KOPT-K1 (cell line): ENCODE data around the gene PKDREJ.

Experiments used
- H3K27ac ChIP-seq: fragments of 200-600 bp; sonication (generic); 2 replicates; pipeline ENCODE4 v1.5.1; 2016; ENCODE audit warnings: antibody characterized with exemption, mild to moderate bottlenecking, low read depth, low read length; ENCODE audit not compliant: poor library complexity, severe bottlenecking
- H3K36me3 ChIP-seq: fragments of 200-600 bp; sonication (generic); 2 replicates; pipeline ENCODE4 v1.5.1; 2017; ENCODE audit warnings: antibody characterized with exemption, mild to moderate bottlenecking, low read length, moderate library complexity; ENCODE audit not compliant: insufficient read depth
- H3K9me3 ChIP-seq: fragments of 200-600 bp; sonication (generic); 2 replicates; pipeline ENCODE4 v1.5.1; 2017; ENCODE audit warnings: antibody characterized with exemption, low read length, mild to moderate bottlenecking; ENCODE audit not compliant: insufficient read depth, poor library complexity, severe bottlenecking

Gene PKDREJ

GRCh38 chr22:46293577-46294260 lies 30.6 kb upstream of the PKDREJ start:
- Histone ChIP-seq H3K9me3 (no peaks in the 10 kb centered on the region), H3K36me3 (peaks cover 9% of the 10 kb centered on the region), H3K27ac (no peak overlapping the region)

- H3K9me3 ChIP-seq, result no peaks in the 10 kb centered on the region
- no peak overlapping the region for H3K27ac ChIP-seq
- no peaks in the 10 kb centered on the region for H3K36me3 ChIP-seq
Observed at GRCh38 chr22:46292732-46293131, 29.6 kb upstream of the PKDREJ start.

- H3K27ac ChIP-seq, result no peak overlapping the region
- no peaks in the 10 kb centered on the region for H3K36me3 ChIP-seq
Observed at GRCh38 chr22:46292173-46292572, 29.0 kb upstream of the PKDREJ start.

GRCh38 chr22:46290843-46291785 lies 28.0 kb upstream of the PKDREJ start:
- H3K9me3 ChIP-seq, result no peaks in the 10 kb centered on the region
- no peak overlapping the region for H3K27ac ChIP-seq
- no peaks in the 10 kb centered on the region for H3K36me3 ChIP-seq

More at GRCh38 chr22:46292173-46292572, 29.0 kb upstream of the PKDREJ start:
- H3K9me3 ChIP-seq, result no peaks in the 10 kb centered on the region

- no peak overlapping the region for H3K27ac ChIP-seq
- H3K36me3 ChIP-seq, result no peaks in the 10 kb centered on the region
- no peaks in the 10 kb centered on the region for H3K9me3 ChIP-seq
Observed at GRCh38 chr22:46290121-46290842, 27.1 kb upstream of the PKDREJ start.

- Histone ChIP-seq H3K27ac (no peak overlapping the region), H3K36me3 (no peaks in the 10 kb centered on the region)
Observed at GRCh38 chr22:46289244-46289891, 26.2 kb upstream of the PKDREJ start.

GRCh38 chr22:46288846-46289243 lies 25.7 kb upstream of the PKDREJ start:
- Histone ChIP-seq H3K9me3 (no peaks in the 10 kb centered on the region), H3K27ac (no peak overlapping the region), H3K36me3 (no peaks in the 10 kb centered on the region)

More at GRCh38 chr22:46289244-46289891, 26.2 kb upstream of the PKDREJ start:
- no peaks in the 10 kb centered on the region for H3K9me3 ChIP-seq

GRCh38 chr22:46287873-46288751 lies 25.0 kb upstream of the PKDREJ start:
- Histone ChIP-seq H3K36me3 (no peaks in the 10 kb centered on the region), H3K27ac (no peak overlapping the region), H3K9me3 (no peaks in the 10 kb centered on the region)

- no peaks in the 10 kb centered on the region for H3K36me3 ChIP-seq
- H3K9me3 ChIP-seq, result no peaks in the 10 kb centered on the region
- H3K27ac ChIP-seq, result no peak overlapping the region
Observed at GRCh38 chr22:46286941-46287872, 24.1 kb upstream of the PKDREJ start.

GRCh38 chr22:46286006-46286405 lies 22.9 kb upstream of the PKDREJ start:
- no peaks in the 10 kb centered on the region for H3K9me3 ChIP-seq
- H3K36me3 ChIP-seq, result no peaks in the 10 kb centered on the region
- H3K27ac ChIP-seq, result no peak overlapping the region

GRCh38 chr22:46281866-46282678 lies 18.9 kb upstream of the PKDREJ start:
- H3K27ac ChIP-seq, result no peak overlapping the region
- no peaks in the 10 kb centered on the region for H3K9me3 ChIP-seq
- H3K36me3 ChIP-seq, result no peaks in the 10 kb centered on the region

GRCh38 chr22:46280999-46281623 lies 18.0 kb upstream of the PKDREJ start:
- Histone ChIP-seq H3K27ac (no peak overlapping the region), H3K36me3 (no peaks in the 10 kb centered on the region), H3K9me3 (no peaks in the 10 kb centered on the region)
